DND-41 (cell line): ENCODE measurements around the gene C1R.

Experiments used
- CTCF ChIP-seq: IDR thresholded peaks from 2 replicates; pipeline ENCODE4 v1.5.1; 2012; ENCODE audit warnings: borderline replicate concordance, low read length, moderate library complexity, mild to moderate bottlenecking; ENCODE audit not compliant: poor library complexity, severe bottlenecking; ENCODE audit errors: extremely low read depth
- EZH2 ChIP-seq: IDR thresholded peaks from 3 replicates; pipeline ENCODE4 v1.6.1; 2012; ENCODE audit warnings: borderline replicate concordance, low read depth, mild to moderate bottlenecking, moderate library complexity, low read length, inconsistent platforms; ENCODE audit not compliant: severe bottlenecking

GRCh38 chr12:7068994-7069346, 23.3 kb downstream of the C1R start:
- no peak for TF ChIP-seq CTCF
- TF ChIP-seq EZH2 = no peak
